Measurements from ENCODE around the gene CFAP52. TPM values are rescaled to one million over a fixed set of nuclear protein-coding genes. Genes with fewer than 3 reads are reported as not detected.

Gene CFAP52
- total RNA-seq, 1 experiment from 2014 or later, result not detected

- H2AK5ac ChIP-seq (ENCODE audit: insufficient read length, low read length), result no peak overlapping the region
- H3K14ac ChIP-seq (ENCODE audit: insufficient read depth, low read length), result no peak overlapping the region
- H3K27me3 ChIP-seq (ENCODE audit: insufficient read depth, low read length), result no peaks in the 10 kb centered on the region
- no peak overlapping the region for H2BK12ac ChIP-seq (ENCODE audit: insufficient read length, low read depth, low read length)
- no peak overlapping the region for H2BK5ac ChIP-seq (ENCODE audit: insufficient read length, low read length)
- H4K8ac ChIP-seq (replicated peaks; ENCODE audit: insufficient read length, low read depth, low read length), result no peak overlapping the region
- no peak overlapping the region for H4K91ac ChIP-seq (ENCODE audit: insufficient read length, low read depth, low read length)
- no peak overlapping the region for H3T11ph ChIP-seq (ENCODE audit: low read length)
- H3K27ac Mint-ChIP-seq, result no peak overlapping the region
- no peak overlapping the region for H3K4ac ChIP-seq (ENCODE audit: low read depth, low read length)
- no peaks in the 10 kb centered on the region for H3K79me2 ChIP-seq (ENCODE audit: insufficient read depth, low read length)
- H3K4me1 ChIP-seq (ENCODE audit: insufficient read depth, low read length), result peaks cover 7% of the 10 kb centered on the region
- no peaks in the 10 kb centered on the region for H3K23me2 ChIP-seq (ENCODE audit: insufficient read length, low read depth, low read length, poor library complexity, severe bottlenecking)
- no peak overlapping the region for H2AFZ ChIP-seq (ENCODE audit: low read length)
- no peaks in the 10 kb centered on the region for H3K79me1 ChIP-seq (ENCODE audit: insufficient read depth, low read depth, low read length, poor library complexity, severe bottlenecking)
- H3K23ac ChIP-seq (ENCODE audit: insufficient read length, low read depth, low read length), result no peak overlapping the region
- H2BK120ac ChIP-seq (ENCODE audit: low read depth, low read length, poor library complexity, severe bottlenecking), result no peak overlapping the region
- peaks cover 6 to 12% of the 10 kb centered on the region in 2 experiments for H3K4me1 Mint-ChIP-seq
- no peak overlapping the region for H3K4me2 ChIP-seq (ENCODE audit: insufficient read depth, insufficient read length, low read length)
- TF ChIP-seq, protein P1, sequence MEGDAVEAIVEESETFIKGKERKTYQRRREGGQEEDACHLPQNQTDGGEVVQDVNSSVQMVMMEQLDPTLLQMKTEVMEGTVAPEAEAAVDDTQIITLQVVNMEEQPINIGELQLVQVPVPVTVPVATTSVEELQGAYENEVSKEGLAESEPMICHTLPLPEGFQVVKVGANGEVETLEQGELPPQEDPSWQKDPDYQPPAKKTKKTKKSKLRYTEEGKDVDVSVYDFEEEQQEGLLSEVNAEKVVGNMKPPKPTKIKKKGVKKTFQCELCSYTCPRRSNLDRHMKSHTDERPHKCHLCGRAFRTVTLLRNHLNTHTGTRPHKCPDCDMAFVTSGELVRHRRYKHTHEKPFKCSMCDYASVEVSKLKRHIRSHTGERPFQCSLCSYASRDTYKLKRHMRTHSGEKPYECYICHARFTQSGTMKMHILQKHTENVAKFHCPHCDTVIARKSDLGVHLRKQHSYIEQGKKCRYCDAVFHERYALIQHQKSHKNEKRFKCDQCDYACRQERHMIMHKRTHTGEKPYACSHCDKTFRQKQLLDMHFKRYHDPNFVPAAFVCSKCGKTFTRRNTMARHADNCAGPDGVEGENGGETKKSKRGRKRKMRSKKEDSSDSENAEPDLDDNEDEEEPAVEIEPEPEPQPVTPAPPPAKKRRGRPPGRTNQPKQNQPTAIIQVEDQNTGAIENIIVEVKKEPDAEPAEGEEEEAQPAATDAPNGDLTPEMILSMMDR (conservative IDR thresholded peaks at IDR 0.05), result no peak
- no peak overlapping the region for H3K9ac ChIP-seq (ENCODE audit: extremely low read depth, insufficient read length, low read length)
- H3K27me3 Mint-ChIP-seq (ENCODE audit: low read depth), result no peaks in the 10 kb centered on the region; the same call in 1 of the 2 replicates
- no peak overlapping the region for H3K56ac ChIP-seq (ENCODE audit: insufficient read length, low read depth, low read length)
- no peak overlapping the region for H3K27ac ChIP-seq (ENCODE audit: insufficient read length, low read depth, low read length)
- H3K9me3 Mint-ChIP-seq, result peaks cover 3 to 6% of the 10 kb centered on the region in 2 experiments; a peak in 3 of 5 replicates
- no peak for DNase-seq
- H2BK20ac ChIP-seq (ENCODE audit: low read depth, low read length, poor library complexity, severe bottlenecking), result no peak overlapping the region
- no CpG with 5 or more reads among the region's 6 CpGs for WGBS (ENCODE audit: extremely low coverage, insufficient read length, low lambda C conversion rate)
- H2BK15ac ChIP-seq (ENCODE audit: low read depth, low read length), result no peak overlapping the region
- H3K9me3 ChIP-seq (ENCODE audit: control insufficient read depth, low read depth, low read length), result no peaks in the 10 kb centered on the region
- no peak overlapping the region for H3K18ac ChIP-seq (ENCODE audit: insufficient read length, low read depth, low read length)
- H3K36me3 Mint-ChIP-seq (ENCODE audit: insufficient read depth in 1 of 3, low read depth in 3 of 3), result peaks cover 12 to 30% (median 28%) of the 10 kb centered on the region in 3 experiments
- H4K5ac ChIP-seq (ENCODE audit: insufficient read length, low read depth, low read length), result no peak overlapping the region
- no peak overlapping the region for H3K4me3 Mint-ChIP-seq
- H4K20me1 ChIP-seq (ENCODE audit: control insufficient read depth, insufficient read depth, insufficient read length), result no peaks in the 10 kb centered on the region
These were observed 92.1 kb downstream of the CFAP52 start for GRCh38 chr17:9668517-9668916.

Measured in H9 (cell line).